Fibroblast of the conjunctiva (primary cell): Measurements from ENCODE around the gene ZFAND2B.
A peak's percentile ranks its signal among the peaks of the same experiment; 100 is the strongest.

Experiments
- DNase-seq: peaks from one replicate; pipeline ENCODE4 v3.0.0-alpha.2; 2010; ENCODE audit warnings: low read depth

The ZFAND2B gene

DNA sequence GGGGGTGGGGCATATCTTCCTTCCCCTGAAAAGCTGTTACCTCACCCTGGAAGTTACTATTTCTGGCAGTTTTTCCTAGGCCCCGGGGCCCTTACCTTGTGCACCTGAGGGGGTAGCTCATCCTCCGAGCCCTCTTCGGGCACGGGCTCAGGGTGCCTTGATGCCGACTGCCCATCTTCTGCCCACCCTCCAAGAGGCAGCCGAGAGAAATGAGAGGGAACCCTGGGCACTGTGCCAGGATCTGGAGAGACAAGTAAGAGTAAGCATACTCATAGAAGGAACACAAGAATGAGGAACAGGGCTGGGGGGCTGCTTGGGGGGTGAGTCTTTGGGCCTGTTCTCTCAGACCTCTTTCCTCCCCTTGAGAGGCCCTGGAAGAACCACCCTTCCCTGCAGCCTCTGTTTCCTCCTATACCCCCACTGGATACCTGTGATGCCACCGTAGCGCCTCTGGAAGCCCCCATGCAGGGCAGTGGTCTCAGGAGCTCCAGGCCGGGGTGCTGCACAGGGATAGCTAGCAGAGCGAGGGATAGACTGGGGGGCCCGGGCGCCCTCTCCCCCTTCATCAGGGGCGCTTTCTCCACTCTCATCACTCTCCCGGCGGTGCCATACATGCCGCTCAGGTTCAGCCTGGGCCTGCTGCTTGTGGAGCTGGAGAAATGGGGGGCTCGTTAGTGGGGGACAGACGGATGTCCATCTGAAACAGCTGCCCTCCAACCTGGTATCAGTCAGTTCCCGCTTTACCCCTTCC, 14.2 kb downstream of the ZFAND2B start:
- no peak for DNase-seq

DNA sequence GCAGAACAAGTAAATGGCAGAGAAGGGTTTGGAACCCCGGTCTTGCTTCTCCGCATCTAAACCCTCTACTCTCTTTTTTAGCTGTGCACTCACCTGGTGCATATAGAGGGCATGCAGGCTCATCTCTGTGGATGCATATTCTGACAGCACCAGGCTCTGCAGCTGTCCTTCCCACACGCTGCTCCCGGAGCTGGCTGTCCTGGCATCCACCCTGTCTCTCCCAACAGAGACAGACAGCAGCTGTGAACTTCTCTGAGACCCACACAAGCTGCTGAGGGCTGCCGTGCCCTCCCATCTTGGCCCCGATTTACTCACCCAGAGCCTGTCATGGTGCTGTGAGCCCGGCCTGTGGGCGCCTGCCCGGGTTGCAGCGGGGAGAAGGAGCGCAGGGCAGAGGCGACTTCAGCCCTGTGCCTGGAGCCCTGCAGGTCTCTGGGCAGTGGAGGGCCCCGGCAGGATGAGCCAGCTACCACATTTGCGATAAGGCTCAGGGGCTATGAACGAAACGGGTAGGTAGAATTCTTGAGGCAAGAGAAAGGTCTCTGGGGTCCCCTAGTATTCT, 15.5 kb downstream of the ZFAND2B start:
- no peak for DNase-seq

- DNase-seq: no peak
Observed at GRCh38 chr2:219223831-219224610, 17.4 kb downstream of the ZFAND2B start.

DNA sequence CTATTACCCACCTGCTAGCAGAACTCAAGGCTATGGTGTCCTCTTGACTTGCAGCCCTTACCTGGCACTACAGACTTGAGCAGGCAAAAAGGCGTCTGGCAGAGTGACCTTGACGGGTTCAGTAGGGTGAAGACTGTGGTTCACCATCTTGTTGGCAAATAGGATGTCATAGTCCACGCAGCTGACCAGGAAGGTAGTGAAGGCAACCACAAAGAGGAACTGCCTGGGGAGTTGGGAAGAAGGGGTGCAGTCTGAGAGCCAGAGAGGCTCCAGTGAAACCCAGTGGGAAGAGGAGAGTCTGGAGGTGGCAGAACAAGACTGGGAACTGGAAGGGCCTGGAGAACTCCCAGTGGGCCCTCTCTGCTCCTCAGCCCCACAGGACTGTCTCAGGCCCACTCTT, 18.8 kb downstream of the ZFAND2B start:
- no peak for DNase-seq

GRCh38 chr2:219228041-219228910, 21.7 kb downstream of the ZFAND2B start:
- no peak for DNase-seq

DNA sequence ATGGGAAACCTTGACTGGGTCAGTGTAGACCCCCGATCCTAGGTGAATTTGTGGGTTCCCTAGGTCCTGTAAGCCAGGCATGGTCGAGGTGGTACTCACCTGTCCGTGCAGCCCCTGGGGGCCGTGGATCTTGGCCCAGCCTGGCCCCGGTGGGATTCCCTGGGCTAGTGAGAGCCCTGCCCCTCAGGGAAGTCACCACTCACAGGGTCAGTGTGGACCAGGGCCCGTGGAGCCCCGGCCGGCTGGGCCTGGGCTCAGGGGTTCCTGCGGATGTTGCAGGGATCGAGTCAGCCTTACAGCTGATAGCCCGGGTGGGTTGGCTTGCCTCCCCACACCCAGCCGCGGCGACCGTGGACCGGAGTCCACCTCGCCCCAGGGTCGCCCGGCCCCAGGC, 22.3 kb downstream of the ZFAND2B start:
- DNase-seq: no peak

GRCh38 chr2:219229305-219230058, 22.9 kb downstream of the ZFAND2B start, which contains the start of the genes ANKZF1 and ATG9A:
Gene ANKZF1 (plus strand): TSS chr2:219229806. CDS start chr2:219230258, 452 bp downstream.
Gene ATG9A (minus strand): TSS chr2:219229636. CDS start chr2:219228024, 1,612 bp downstream.
- DNase-seq: peak; percentile 98

DNA sequence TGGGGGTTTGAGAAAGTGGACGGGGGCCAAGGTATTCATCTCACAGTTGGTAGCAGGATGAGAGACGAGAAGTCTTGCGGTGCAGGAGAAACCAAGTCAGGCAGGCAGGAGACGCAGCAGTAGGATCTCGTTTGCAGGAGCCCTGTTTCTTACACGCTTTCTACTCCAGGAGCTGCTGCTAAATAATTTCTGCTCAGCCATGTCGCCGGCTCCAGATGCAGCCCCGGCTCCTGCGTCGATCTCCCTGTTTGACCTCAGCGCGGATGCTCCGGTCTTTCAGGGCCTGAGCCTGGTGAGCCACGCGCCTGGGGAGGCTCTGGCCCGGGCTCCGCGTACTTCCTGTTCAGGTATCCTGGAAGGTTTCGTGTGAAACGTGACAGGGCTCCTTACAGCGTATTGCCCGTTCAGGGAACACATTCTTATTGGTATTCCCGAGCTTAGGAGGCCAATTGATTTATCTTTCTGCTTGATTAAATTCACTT, 23.5 kb downstream of the ZFAND2B start:
- no peak for DNase-seq

GRCh38 chr2:219234331-219234730, 27.7 kb downstream of the ZFAND2B start:
- DNase-seq: no peak

DNA sequence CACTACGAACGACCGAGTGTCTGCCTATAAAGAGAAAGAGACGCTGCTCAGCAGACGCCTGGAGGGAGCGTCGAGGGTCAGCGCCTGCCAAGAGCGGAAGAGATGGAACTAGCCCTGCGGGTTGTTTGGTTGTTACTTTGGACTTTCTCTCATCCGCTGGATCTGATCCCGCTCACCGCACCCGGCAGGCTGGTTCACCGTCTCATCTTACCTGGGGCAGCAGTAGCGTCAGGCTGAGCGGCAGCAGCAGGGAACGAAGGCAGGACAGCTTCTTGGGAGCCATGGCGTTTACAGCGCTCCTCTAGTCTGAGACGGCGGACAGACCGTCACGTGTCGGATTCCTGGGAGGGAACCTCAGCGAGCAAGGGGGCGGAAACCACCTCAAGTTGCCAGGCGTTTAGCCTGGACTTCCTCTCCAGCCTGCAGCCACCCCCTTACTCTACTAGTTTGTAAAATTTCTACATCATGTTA, 36.7 kb downstream of the ZFAND2B start:
- no peak for DNase-seq

DNA sequence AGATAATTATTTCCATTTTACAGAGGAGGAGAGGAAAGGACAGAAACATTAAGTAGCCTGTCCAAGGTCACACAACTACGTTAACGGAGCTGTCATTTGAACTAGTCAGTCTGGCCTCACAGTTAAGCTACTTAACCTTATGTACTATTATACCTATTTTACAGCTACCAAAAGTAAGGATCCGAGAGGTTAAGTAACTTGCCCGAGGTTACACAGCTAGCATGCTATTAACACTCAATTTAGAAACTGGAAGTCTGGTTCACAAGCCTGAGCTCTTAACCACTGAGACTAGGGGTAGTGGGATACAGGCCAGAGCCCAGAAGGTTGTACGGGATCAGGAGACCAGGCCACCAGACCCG, 38.2 kb downstream of the ZFAND2B start:
- no peak for DNase-seq

- peak; percentile 82 for DNase-seq
Observed at GRCh38 chr2:219245148-219245898, 38.7 kb downstream of the ZFAND2B start, which contains the start of the genes GLB1L and STK16. Gene GLB1L (minus strand): TSS chr2:219245444. CDS start chr2:219243573, 1,871 bp downstream. Gene STK16 (plus strand): TSS chr2:219245479. CDS start chr2:219246000, 521 bp downstream.

GRCh38 chr2:219245899-219246230, 39.3 kb downstream of the ZFAND2B start:
- DNase-seq: no peak

GRCh38 chr2:219246559-219246958, 40.0 kb downstream of the ZFAND2B start:
- DNase-seq: no peak

DNA sequence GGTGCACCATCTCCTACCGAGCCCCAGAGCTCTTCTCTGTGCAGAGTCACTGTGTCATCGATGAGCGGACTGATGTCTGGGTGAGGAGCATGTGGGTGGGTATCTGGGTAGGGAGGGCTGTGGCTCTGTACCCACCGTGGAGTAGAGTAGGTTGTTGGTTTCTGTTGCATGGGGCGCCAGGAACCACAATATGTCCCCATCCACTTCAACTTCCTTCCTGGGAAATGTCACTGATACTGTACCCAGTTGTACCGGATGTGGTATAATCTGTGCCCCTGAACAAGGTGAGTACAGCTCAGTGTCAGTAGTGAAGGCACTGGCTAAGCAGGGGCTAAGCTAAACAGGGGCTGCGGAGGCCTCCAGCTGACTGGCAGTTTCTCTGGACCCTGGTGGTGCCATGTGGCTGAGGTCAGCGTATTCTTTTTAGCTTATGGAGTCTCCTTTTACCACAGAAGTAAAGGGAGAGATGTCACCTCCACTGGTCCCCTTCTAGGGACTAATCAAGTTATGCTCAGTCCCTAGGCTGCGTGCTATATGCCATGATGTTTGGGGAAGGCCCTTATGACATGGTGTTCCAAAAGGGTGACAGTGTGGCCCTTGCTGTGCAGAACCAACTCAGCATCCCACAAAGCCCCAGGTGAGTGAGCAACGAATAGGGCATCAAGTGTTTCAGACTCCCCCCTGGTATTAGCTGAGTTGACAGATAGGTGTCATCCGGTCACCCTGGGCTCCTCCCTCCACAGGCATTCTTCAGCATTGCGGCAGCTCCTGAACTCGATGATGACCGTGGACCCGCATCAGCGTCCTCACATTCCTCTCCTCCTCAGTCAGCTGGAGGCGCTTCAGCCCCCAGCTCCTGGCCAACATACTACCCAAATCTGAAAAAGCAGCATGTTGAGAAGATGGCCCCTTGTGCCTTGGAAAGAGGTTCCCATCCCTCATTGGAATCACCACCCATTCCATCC, 41.4 kb downstream of the ZFAND2B start:
- DNase-seq: no peak

GRCh38 chr2:219248845-219249202, 42.2 kb downstream of the ZFAND2B start:
- DNase-seq: no peak

DNA sequence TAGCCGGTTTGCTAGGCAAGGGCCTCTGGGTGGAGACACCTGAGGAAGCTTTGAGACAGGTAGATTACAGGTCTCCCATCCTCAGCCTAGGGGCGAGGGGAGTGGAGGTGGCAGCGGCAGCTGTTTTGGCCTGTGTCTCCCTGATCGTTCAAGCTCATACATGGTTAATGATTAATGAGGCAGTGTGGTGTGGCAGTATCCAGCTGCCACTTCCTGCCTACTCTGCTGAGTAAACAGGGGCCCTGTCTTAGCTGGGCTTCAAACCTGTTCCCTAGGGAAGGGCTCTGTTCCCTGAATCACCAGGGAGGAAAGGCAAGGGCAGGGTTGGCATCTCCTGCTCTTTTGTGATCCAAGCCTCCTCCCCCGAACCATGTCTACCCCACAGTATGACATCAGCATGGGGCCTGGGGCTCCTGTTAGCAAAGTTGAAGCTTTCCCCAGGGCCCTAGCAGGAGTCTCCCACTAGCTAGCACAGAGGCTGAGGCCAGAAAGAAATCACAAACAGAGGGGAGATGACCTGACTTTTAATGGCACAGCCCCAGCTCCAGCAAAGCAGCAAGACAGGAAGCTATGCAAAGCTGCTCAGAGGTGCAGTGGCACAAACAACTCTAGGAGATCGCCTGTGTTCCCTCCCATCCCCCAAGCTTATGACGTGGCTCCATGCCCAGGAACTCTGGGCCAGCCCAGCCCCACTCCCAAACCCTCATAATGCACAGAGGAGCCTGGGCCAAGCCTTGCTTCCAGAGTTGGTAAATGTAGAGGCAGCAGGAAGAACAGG, 42.8 kb downstream of the ZFAND2B start:
- DNase-seq: peak; percentile 82
